ENCODE data around the gene GPR157.

Gene GPR157

GRCh38 chr1:9079988-9080704 is 48.8 kb downstream of the GPR157 start:
- no peak overlapping the region for H3K27ac ChIP-seq
- H3K9ac ChIP-seq = no peak overlapping the region
- H3K4me3 ChIP-seq (IDR thresholded peaks at IDR 0.05; ENCODE audit: insufficient read depth, low read depth, low read length) = peak overlapping the region; percentile 16
- H3K4me1 ChIP-seq (ENCODE audit: low read depth, poor library complexity, severe bottlenecking) = peaks cover 44% of the 10 kb centered on the region
- H2AFZ ChIP-seq (ENCODE audit: low read depth) = no peak overlapping the region
- H3K4me2 ChIP-seq = peak overlapping the region; percentile 30
- H4K20me1 ChIP-seq (ENCODE audit: insufficient read depth) = no peaks in the 10 kb centered on the region
- H3K36me3 ChIP-seq (ENCODE audit: insufficient read depth) = no peaks in the 10 kb centered on the region
- no peaks in the 10 kb centered on the region for H3K79me2 ChIP-seq (ENCODE audit: insufficient read depth, low read depth)
- peaks cover 80% of the 10 kb centered on the region for H3K27me3 ChIP-seq (ENCODE audit: insufficient read depth, low read depth)
- TF ChIP-seq CTCF (conservative IDR thresholded peaks at IDR 0.05; ENCODE audit: low read depth, low read length) = no peak

GRCh38 chr1:9078752-9079500 is 50.0 kb downstream of the GPR157 start:
- Histone ChIP-seq H3K4me1 (ENCODE audit: low read depth, poor library complexity, severe bottlenecking) (peaks cover 44% of the 10 kb centered on the region), H3K4me2 (peak overlapping the region; percentile 18; the same call in 1 of the 2 replicates), H2AFZ (ENCODE audit: low read depth) (no peak overlapping the region), H3K9ac (no peak overlapping the region), H3K27ac (no peak overlapping the region), H3K27me3 (ENCODE audit: insufficient read depth, low read depth) (peaks cover 88% of the 10 kb centered on the region), H3K4me3 (IDR thresholded peaks at IDR 0.05; ENCODE audit: insufficient read depth, low read depth, low read length) (no peak overlapping the region), H4K20me1 (ENCODE audit: insufficient read depth) (no peaks in the 10 kb centered on the region), H3K36me3 (ENCODE audit: insufficient read depth) (no peaks in the 10 kb centered on the region), H3K79me2 (ENCODE audit: insufficient read depth, low read depth) (no peaks in the 10 kb centered on the region)
- TF ChIP-seq CTCF (conservative IDR thresholded peaks at IDR 0.05; ENCODE audit: low read depth, low read length) = no peak

DNA sequence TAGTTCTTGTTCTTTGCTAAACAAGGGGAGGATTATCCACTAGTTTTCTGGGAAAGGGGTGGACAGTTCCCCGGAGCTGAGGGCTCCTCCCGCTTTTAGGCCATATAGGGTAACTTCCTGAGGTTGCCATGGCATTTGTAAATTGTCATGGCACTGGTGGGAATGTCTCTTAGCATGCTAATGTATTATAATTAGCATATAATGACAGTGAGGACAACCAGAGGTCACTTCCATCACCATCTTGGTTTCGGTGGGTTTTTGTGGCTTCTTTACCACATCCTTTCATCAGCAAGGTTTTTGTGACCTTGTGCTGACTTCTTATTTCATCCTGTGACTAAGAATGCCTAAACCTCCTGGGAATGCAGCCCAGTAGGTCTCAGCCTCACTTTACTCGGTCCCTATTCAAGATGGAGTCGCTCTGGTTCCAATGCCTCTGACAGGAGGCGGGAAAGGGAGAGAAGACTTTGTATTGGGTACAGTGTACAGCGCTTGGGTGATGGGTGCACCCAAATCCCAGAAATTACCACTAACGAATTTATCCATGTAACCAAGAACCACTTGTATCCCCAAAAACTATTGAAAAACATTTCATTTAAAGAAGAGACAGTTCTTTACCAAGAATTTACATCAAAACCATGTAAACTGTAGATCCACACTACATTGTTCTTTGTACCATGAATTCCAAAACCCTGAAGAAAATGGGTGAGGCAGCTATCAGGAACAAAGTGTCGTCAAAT is 50.7 kb downstream of the GPR157 start:
- Histone ChIP-seq H3K4me2 (peak overlapping the region; percentile 18; the same call in 1 of the 2 replicates), H3K27ac (no peak overlapping the region), H3K79me2 (ENCODE audit: insufficient read depth, low read depth) (no peaks in the 10 kb centered on the region), H3K27me3 (ENCODE audit: insufficient read depth, low read depth) (peaks cover 91% of the 10 kb centered on the region), H3K36me3 (ENCODE audit: insufficient read depth) (no peaks in the 10 kb centered on the region), H3K9ac (no peak overlapping the region), H3K4me3 (IDR thresholded peaks at IDR 0.05; ENCODE audit: insufficient read depth, low read depth, low read length) (no peak overlapping the region), H2AFZ (ENCODE audit: low read depth) (no peak overlapping the region), H4K20me1 (ENCODE audit: insufficient read depth) (no peaks in the 10 kb centered on the region), H3K4me1 (ENCODE audit: low read depth, poor library complexity, severe bottlenecking) (peaks cover 44% of the 10 kb centered on the region)
- no peak for TF ChIP-seq CTCF (conservative IDR thresholded peaks at IDR 0.05; ENCODE audit: low read depth, low read length)

GRCh38 chr1:9075022-9075421 is 53.9 kb downstream of the GPR157 start:
- TF ChIP-seq CTCF (conservative IDR thresholded peaks at IDR 0.05; ENCODE audit: low read depth, low read length) = no peak
- Histone ChIP-seq H2AFZ (ENCODE audit: low read depth) (no peak overlapping the region), H3K27me3 (ENCODE audit: insufficient read depth, low read depth) (peaks cover 76% of the 10 kb centered on the region), H3K4me1 (ENCODE audit: low read depth, poor library complexity, severe bottlenecking) (peaks cover 23% of the 10 kb centered on the region), H3K79me2 (ENCODE audit: insufficient read depth, low read depth) (no peaks in the 10 kb centered on the region), H3K27ac (no peak overlapping the region), H3K4me2 (no peak overlapping the region), H3K36me3 (ENCODE audit: insufficient read depth) (no peaks in the 10 kb centered on the region), H3K4me3 (IDR thresholded peaks at IDR 0.05; ENCODE audit: insufficient read depth, low read depth, low read length) (no peak overlapping the region), H3K9ac (no peak overlapping the region), H4K20me1 (ENCODE audit: insufficient read depth) (no peaks in the 10 kb centered on the region)
